Measurements from ENCODE around the gene CACFD1.

Gene CACFD1

DNA sequence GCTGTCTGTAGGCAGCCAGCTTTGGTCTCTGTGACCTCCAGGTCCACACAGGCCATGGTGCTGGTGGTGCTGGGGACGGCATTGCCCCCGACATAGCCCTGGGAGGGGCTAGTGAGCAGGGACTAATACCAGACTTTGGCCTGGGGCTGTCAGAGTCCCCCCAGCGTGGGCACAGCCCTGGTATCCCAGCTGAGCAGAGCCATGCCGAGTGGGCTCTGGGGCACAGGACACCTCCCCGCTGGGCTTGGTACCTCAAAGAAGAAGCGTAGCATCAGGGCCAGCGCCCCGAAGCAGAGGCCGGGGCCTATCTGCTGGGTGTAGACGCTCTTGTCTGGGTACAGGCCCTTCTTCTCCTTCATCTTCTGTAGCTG, 55.4 kb downstream of the CACFD1 start:
- DNase-seq, result no peak
- Histone ChIP-seq H3K27ac (ENCODE audit: insufficient read depth, low read length, poor library complexity, severe bottlenecking) (no peak overlapping the region), H3K36me3 (ENCODE audit: control insufficient read depth, insufficient read depth, low read length) (no peaks in the 10 kb centered on the region), H3K4me3 (ENCODE audit: insufficient read depth, low read depth, low read length, poor library complexity, severe bottlenecking) (no peak overlapping the region), H3K27me3 (replicated peaks; ENCODE audit: control insufficient read depth, insufficient read depth, low read length, poor library complexity, severe bottlenecking) (no peaks in the 10 kb centered on the region), H3K9me3 (ENCODE audit: control insufficient read depth, low read length) (no peaks in the 10 kb centered on the region), H3K4me1 (ENCODE audit: control insufficient read depth, insufficient read depth, low read length, poor library complexity, severe bottlenecking) (no peaks in the 10 kb centered on the region)

DNA sequence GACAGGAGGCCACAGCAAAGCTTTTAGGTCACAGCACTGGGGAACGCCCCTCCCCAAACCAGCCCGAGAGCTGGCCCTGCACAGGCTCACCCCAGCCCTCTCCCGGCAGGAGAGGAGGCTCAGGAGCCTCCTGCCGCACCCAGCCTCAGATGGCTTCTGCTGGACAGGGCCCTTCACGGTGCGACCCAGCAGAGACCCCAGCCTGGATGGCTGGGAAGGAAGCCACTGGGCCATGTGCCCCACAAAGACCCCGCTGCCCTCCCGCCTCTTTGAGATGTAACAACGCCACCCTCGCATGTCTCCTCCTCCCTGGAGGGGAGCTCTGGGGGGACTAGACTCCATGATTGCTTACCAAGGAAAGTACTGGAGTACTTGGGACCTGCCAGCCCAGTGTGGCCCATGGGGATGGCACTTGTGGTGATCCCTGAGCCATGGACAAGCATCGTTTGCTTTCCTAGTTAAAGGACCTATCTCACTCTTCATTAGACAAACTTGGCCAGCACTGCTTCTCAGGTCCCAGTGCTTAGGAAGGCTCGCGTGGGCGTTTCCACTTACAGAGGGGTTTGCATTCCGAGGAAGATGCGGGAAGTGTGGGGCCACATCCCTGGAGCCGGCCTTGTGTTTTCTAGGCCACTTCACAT, 56.0 kb downstream of the CACFD1 start:
- H3K27me3 ChIP-seq (replicated peaks; ENCODE audit: control insufficient read depth, insufficient read depth, low read length, poor library complexity, severe bottlenecking), result no peaks in the 10 kb centered on the region
- H3K36me3 ChIP-seq (ENCODE audit: control insufficient read depth, insufficient read depth, low read length), result no peaks in the 10 kb centered on the region
- no peaks in the 10 kb centered on the region for H3K4me1 ChIP-seq (ENCODE audit: control insufficient read depth, insufficient read depth, low read length, poor library complexity, severe bottlenecking)
- no peaks in the 10 kb centered on the region for H3K9me3 ChIP-seq (ENCODE audit: control insufficient read depth, low read length)
- no peak for DNase-seq
- H3K4me3 ChIP-seq (ENCODE audit: insufficient read depth, low read depth, low read length, poor library complexity, severe bottlenecking), result no peak overlapping the region
- H3K27ac ChIP-seq (ENCODE audit: insufficient read depth, low read length, poor library complexity, severe bottlenecking), result no peak overlapping the region

DNA sequence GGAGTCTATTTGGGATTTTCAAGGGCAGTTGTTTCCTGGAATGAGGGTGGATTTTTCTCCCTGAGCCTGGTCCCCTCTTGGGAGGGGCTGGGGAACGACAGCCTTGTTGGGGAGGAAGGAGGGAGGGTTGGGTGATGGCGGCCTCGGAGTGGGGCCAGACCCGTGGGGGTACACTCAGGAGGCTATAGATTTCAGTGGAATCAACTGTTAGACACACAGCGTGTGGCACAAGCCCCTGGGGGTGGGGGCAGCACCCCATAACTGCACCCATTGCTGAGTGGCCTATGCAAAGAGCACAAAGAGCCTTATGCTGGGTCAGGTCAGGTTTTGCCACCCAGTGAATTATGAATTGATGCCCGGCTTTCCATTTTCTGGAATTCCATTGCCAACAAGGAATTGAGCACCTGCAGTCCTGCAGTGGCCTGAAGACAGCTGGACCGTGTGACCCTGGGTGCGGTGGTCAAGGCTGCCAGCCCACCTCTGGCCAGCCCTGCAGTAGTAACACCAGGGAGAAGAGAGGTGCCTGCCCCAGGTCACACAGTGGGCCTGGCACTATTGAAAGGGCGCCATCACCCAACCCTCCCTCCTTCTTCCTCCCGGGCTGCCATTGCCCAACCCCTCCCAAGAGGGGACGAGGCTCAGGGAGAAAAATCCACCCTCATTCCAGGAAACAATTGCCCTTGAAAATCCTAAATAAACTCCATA, 56.6 kb downstream of the CACFD1 start:
- Histone ChIP-seq H3K27ac (ENCODE audit: insufficient read depth, low read length, poor library complexity, severe bottlenecking) (no peak overlapping the region), H3K27me3 (replicated peaks; ENCODE audit: control insufficient read depth, insufficient read depth, low read length, poor library complexity, severe bottlenecking) (no peaks in the 10 kb centered on the region), H3K9me3 (ENCODE audit: control insufficient read depth, low read length) (no peaks in the 10 kb centered on the region), H3K36me3 (ENCODE audit: control insufficient read depth, insufficient read depth, low read length) (no peaks in the 10 kb centered on the region), H3K4me1 (ENCODE audit: control insufficient read depth, insufficient read depth, low read length, poor library complexity, severe bottlenecking) (no peaks in the 10 kb centered on the region), H3K4me3 (ENCODE audit: insufficient read depth, low read depth, low read length, poor library complexity, severe bottlenecking) (no peak overlapping the region)
- DNase-seq, result no peak

DNA sequence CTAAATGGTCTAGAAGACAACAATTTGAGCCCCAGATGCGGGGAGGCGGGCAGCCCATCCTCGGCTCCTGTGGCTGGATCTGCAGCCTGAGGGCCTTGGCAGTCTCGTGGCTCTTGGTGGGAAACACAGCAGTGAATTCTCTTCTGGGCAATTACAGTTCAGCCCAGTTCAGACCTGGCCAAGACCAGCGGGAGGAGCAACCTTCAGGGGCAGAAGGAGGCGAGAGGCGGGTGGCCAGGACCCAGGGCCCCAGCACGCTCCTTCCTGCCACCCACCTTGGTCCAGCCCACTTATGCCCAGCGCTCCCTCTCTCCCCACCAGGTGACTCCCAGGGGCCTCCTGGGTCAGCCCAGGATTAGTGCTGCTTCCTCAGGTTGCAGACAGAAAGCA, 57.2 kb downstream of the CACFD1 start:
- Histone ChIP-seq H3K36me3 (ENCODE audit: control insufficient read depth, insufficient read depth, low read length) (no peaks in the 10 kb centered on the region), H3K9me3 (ENCODE audit: control insufficient read depth, low read length) (no peaks in the 10 kb centered on the region), H3K4me1 (ENCODE audit: control insufficient read depth, insufficient read depth, low read length, poor library complexity, severe bottlenecking) (no peaks in the 10 kb centered on the region), H3K4me3 (ENCODE audit: insufficient read depth, low read depth, low read length, poor library complexity, severe bottlenecking) (no peak overlapping the region), H3K27ac (ENCODE audit: insufficient read depth, low read length, poor library complexity, severe bottlenecking) (no peak overlapping the region), H3K27me3 (replicated peaks; ENCODE audit: control insufficient read depth, insufficient read depth, low read length, poor library complexity, severe bottlenecking) (no peaks in the 10 kb centered on the region)
- no peak for DNase-seq

DNA sequence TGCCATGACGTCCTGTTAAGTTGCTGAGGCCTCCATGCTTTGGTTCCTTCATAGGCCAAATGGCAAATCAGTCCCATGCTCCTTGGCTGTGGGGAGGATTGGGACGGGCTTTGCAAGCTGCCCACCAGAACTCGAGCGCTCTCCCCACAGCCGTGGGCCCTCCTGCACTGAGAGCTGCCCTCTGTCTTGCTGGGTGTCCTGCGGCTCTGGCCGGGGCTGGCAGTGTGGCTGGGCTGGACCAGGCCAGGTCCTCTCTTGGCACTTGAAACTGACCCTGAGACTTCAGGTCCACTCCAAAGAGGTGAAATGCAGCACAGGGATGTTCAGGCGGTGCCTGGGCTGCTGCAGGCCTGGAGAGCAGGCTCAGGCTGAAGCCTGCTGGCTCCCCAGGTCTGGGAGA, 57.9 kb downstream of the CACFD1 start:
- no peaks in the 10 kb centered on the region for H3K27me3 ChIP-seq (replicated peaks; ENCODE audit: control insufficient read depth, insufficient read depth, low read length, poor library complexity, severe bottlenecking)
- H3K4me3 ChIP-seq (ENCODE audit: insufficient read depth, low read depth, low read length, poor library complexity, severe bottlenecking), result no peak overlapping the region
- no peaks in the 10 kb centered on the region for H3K4me1 ChIP-seq (ENCODE audit: control insufficient read depth, insufficient read depth, low read length, poor library complexity, severe bottlenecking)
- no peaks in the 10 kb centered on the region for H3K36me3 ChIP-seq (ENCODE audit: control insufficient read depth, insufficient read depth, low read length)
- no peak overlapping the region for H3K27ac ChIP-seq (ENCODE audit: insufficient read depth, low read length, poor library complexity, severe bottlenecking)
- no peak for DNase-seq
- H3K9me3 ChIP-seq (ENCODE audit: control insufficient read depth, low read length), result no peaks in the 10 kb centered on the region

DNA sequence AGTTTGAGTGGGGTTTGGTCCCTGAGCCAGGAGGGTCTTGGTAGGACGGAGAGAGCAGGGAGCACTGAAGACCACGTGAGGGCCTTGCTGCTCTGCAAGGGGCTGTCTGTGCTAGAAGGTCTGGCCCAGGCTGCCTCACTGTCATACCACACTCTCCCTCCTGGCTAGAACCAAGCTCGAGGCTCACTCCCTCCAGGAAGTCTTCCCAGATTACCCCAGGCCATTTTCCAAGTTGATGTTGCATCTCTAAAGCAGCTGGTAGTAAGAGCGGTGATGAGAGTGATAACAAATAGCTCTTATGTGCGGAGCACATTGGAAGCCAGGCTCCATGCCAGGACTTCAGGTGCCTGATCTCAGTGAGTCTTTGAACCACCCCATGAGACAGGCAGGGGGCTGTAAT, 58.4 kb downstream of the CACFD1 start:
- Histone ChIP-seq H3K4me1 (ENCODE audit: control insufficient read depth, insufficient read depth, low read length, poor library complexity, severe bottlenecking) (no peaks in the 10 kb centered on the region), H3K4me3 (ENCODE audit: insufficient read depth, low read depth, low read length, poor library complexity, severe bottlenecking) (no peak overlapping the region), H3K9me3 (ENCODE audit: control insufficient read depth, low read length) (no peaks in the 10 kb centered on the region), H3K27ac (ENCODE audit: insufficient read depth, low read length, poor library complexity, severe bottlenecking) (no peak overlapping the region), H3K27me3 (replicated peaks; ENCODE audit: control insufficient read depth, insufficient read depth, low read length, poor library complexity, severe bottlenecking) (no peaks in the 10 kb centered on the region), H3K36me3 (ENCODE audit: control insufficient read depth, insufficient read depth, low read length) (no peaks in the 10 kb centered on the region)
- DNase-seq, result no peak

DNA sequence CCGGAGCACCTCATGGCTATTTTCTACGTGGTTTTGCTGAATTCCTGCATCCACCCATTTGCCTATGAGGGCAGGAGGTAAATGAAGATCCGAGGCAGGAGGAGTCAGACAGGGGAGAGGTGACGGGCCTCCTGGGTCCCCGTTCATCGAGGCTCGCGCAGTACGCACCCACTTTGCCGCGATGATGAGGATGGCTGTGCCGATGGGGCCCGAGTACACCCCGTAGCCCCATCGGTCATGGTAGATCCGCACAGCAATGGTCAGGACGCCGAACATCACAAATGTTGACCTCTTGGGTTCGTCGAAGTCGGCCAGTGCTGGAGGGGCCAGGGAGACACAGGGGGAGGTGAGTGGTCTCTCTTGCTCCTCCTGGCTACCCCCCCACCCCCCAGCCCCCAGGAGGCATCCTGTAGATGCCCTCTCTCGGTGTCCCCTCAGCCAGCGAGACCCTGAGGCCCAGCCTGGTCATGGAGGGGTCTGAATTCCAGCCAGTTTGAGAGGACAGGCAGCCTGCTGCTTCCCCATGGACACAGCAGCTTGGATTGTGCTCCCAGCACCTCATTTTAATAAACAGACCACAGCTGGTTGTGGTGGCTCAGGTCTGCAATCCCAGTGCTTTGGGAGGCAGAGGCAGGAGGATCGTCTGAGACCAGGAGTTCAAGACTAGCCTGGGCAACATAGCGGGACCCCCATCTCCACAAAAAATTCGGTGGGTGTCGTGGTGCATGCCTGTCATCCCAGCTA, 59.1 kb downstream of the CACFD1 start:
- no peak overlapping the region for H3K27ac ChIP-seq (ENCODE audit: insufficient read depth, low read length, poor library complexity, severe bottlenecking)
- no peaks in the 10 kb centered on the region for H3K9me3 ChIP-seq (ENCODE audit: control insufficient read depth, low read length)
- no peaks in the 10 kb centered on the region for H3K27me3 ChIP-seq (replicated peaks; ENCODE audit: control insufficient read depth, insufficient read depth, low read length, poor library complexity, severe bottlenecking)
- H3K36me3 ChIP-seq (ENCODE audit: control insufficient read depth, insufficient read depth, low read length), result no peaks in the 10 kb centered on the region
- H3K4me1 ChIP-seq (ENCODE audit: control insufficient read depth, insufficient read depth, low read length, poor library complexity, severe bottlenecking), result no peaks in the 10 kb centered on the region
- no peak overlapping the region for H3K4me3 ChIP-seq (ENCODE audit: insufficient read depth, low read depth, low read length, poor library complexity, severe bottlenecking)
- no peak for DNase-seq

DNA sequence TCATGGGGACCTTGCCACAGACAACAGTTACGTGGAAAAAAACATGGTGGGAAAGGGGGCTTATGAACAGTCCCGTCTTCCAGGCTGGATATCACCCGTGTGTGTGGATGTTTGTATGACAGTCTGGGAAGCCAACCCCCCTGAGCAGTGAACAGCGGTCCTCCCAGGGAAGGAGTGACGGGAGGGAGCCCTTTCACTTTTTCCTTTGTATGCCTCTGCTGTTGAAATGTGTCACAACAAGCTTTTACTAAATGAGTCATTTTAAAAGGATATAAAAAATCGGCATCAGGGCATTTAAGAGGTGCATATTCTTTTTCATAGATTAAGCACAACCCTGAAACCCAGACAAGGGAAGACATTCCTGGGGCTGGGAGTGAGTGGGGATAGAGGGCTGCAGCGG, 59.9 kb downstream of the CACFD1 start:
- Histone ChIP-seq H3K4me1 (ENCODE audit: control insufficient read depth, insufficient read depth, low read length, poor library complexity, severe bottlenecking) (no peaks in the 10 kb centered on the region), H3K9me3 (ENCODE audit: control insufficient read depth, low read length) (no peaks in the 10 kb centered on the region), H3K27me3 (replicated peaks; ENCODE audit: control insufficient read depth, insufficient read depth, low read length, poor library complexity, severe bottlenecking) (no peaks in the 10 kb centered on the region), H3K4me3 (ENCODE audit: insufficient read depth, low read depth, low read length, poor library complexity, severe bottlenecking) (no peak overlapping the region), H3K36me3 (ENCODE audit: control insufficient read depth, insufficient read depth, low read length) (no peaks in the 10 kb centered on the region), H3K27ac (ENCODE audit: insufficient read depth, low read length, poor library complexity, severe bottlenecking) (no peak overlapping the region)
- DNase-seq, result no peak

DNA sequence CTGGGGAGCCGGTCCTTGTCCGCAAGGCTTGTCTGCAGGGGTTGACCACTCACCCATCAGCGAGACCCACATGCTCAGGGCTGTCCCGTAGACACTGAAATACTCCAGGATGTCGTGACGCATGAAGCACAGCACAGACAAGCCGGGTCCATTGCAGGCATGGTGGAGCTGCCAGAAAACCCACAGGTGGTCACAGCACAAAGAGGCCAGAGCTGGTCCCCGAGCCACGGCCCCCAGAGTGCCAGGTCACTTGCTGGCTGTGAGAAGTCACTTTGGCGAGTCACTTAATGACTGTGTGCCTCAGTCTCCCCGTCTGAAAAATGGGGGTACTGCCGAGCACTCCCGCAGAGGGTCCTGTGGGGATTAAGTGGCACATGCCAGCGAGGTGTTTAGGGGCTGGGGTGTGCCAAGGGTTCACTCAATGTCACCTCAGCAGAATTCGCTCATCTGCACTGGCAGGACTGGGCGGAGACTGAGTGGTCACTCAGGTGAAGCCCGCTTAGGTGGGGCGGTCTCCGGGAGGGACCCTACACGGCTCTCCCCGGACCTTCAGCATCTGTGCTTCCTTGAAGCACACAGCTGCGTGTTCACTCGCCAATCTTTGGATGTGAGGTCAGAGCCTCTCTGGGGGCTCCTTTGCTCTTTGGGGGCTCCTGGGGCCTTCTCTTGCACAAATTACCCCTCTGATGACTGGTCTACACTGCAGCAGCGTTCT, 60.5 kb downstream of the CACFD1 start:
- Histone ChIP-seq H3K27me3 (replicated peaks; ENCODE audit: control insufficient read depth, insufficient read depth, low read length, poor library complexity, severe bottlenecking) (no peaks in the 10 kb centered on the region), H3K36me3 (ENCODE audit: control insufficient read depth, insufficient read depth, low read length) (no peaks in the 10 kb centered on the region), H3K27ac (ENCODE audit: insufficient read depth, low read length, poor library complexity, severe bottlenecking) (no peak overlapping the region), H3K4me1 (ENCODE audit: control insufficient read depth, insufficient read depth, low read length, poor library complexity, severe bottlenecking) (no peaks in the 10 kb centered on the region), H3K4me3 (ENCODE audit: insufficient read depth, low read depth, low read length, poor library complexity, severe bottlenecking) (no peak overlapping the region), H3K9me3 (ENCODE audit: control insufficient read depth, low read length) (no peaks in the 10 kb centered on the region)
- no peak for DNase-seq

Measured in effector memory CD4-positive, alpha-beta T cell (primary cell).